GM19025 (cell line): ENCODE measurements around the gene ARHGEF25.
"Not testable (repeated sequence)": the region's sequence is repeated elsewhere in the genome, so short reads cannot be mapped to it uniquely, and the experiment has no call there.

Source experiments
- ATAC-seq: cut with Tn5 transposase; IDR thresholded peaks from one replicate; pipeline ENCODE4 v1.9.1; 2021; ENCODE audit warnings: mild to moderate bottlenecking, low read depth, moderate library complexity; ENCODE audit not compliant: unreplicated experiment

The ARHGEF25 gene

DNA sequence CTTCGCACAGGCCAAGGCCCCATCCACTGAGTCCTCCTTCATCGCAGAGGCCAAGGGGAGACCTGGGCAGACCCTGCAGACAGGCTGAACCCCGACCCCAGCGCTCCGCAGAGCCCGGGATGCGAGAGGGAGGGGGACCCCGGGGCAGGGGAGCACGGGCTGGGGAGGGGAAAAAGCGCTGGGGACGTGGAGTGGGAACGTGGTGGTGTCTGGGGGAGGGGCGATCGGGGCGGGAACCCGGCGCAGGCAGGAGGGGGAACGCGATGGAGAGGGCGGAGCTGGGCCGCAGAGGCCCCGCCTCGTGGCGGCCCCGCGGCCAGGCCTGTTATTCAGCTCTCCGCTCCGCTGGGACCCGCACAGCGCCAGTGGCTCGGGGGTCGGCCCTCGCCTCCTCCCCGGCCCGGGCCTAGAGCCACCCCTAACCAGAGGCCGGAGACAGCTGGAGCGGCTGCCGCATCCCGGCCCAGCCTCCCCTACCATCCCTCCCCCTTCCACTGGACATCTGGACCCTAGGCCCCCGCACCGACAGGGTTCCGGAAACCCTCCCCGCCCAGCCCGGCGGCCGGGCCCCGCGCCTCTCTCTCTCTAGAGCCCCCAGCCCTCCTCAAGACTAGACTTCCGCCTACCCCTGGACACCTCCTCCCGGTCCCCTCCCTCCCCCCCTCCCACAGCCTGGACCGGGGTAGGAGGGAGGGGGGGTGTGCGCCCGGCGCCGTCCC, at the start of gene ARHGEF25:
Gene ARHGEF25 (plus strand): TSS at position 328 of the 719 bp plus-strand sequence. CDS start 460 bp downstream, outside the sequence.
- peak; percentile 42 for ATAC-seq

GRCh38 chr12:57563358-57563757, 47.9 kb upstream of the ARHGEF25 start:
- ATAC-seq: no peak

DNA sequence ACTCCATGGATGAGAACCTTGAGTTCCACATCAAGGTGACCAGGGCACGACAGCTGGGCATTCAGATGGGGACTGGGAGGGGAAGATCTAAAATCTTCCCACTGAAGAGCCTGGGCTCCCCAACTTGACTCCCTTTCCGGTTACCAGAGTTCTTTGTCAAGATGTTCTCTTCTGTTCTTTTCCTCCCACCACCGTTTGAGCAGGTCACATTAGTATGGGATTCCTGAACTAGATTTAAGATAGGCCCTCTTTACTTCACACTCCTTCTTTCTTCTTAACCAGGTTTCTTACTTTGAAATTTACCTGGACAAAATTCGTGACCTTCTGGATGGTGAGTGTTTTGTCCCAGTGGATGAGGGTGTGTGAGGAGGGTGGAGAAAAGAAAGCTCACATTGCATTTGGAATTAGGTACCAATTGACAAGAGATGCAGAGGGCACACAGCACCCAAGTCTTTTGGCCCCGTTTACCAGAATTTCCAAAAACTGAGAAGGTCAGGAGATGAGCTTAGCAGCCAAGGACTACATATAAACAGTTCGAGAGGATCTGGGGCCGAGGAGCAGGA, 47.0 kb upstream of the ARHGEF25 start:
- ATAC-seq: no peak

GRCh38 chr12:57568838-57569237, 42.4 kb upstream of the ARHGEF25 start:
- no peak for ATAC-seq

- no peak for ATAC-seq
These were observed 41.4 kb upstream of the ARHGEF25 start for GRCh38 chr12:57569858-57570257.

DNA sequence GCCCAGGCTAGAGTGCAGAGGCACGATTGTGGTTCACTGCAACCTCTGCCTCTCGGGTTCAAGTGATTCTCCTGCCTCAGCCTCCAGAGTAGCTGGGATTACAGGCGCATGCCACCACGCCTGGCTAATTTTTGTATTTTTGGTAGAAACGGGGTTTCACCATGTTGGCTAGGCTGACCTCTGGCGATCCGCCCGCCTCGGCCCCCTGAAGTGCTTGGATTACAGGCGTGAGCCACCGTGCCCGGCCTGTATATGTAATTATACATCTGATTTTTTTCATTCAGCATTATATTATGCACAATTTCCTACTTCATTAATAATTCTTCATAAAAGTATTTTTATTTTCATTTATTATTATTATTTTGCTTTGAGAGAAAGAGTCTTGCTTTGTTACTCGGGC, 40.8 kb upstream of the ARHGEF25 start:
- not testable (repeated sequence) for ATAC-seq

DNA sequence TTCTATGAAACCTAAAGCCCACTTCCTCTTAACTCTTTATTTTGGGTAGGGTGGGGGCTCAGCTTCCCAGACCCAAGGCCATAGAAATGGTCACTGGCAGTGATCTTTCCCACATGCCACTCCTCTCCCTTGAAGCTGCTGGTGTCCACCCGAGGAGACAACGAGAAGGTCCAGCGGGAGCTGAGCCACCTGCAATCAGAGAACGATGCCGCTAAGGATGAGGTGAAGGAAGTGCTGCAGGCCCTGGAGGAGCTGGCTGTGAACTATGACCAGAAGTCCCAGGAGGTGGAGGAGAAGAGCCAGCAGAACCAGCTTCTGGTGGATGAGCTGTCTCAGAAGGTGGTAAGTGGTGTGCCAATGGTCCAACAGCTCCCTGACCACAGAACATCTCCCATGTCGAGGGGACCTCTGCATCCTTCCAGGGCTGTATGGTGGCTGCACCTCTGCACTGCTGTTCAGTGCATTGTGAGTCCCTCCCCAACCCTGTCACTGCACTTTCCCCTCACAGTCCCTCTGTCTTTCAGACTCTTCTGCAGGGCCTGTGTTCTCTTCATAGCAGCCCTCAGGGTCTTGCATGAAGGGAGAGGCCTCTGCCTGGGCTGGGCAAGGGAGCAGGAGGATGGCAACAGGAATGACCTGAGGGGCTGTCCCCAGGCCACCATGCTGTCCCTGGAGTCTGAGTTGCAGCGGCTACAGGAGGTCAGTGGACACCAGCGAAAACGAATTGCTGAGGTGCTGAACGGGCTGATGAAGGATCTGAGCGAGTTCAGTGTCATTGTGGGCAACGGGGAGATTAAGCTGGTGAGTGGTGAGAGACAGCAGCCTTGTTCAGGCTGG, 39.1 kb upstream of the ARHGEF25 start:
- no peak for ATAC-seq

- ATAC-seq: no peak
These were observed 36.4 kb upstream of the ARHGEF25 start for GRCh38 chr12:57574795-57575194.

GRCh38 chr12:57575771-57576612, 35.2 kb upstream of the ARHGEF25 start:
- no peak for ATAC-seq

DNA sequence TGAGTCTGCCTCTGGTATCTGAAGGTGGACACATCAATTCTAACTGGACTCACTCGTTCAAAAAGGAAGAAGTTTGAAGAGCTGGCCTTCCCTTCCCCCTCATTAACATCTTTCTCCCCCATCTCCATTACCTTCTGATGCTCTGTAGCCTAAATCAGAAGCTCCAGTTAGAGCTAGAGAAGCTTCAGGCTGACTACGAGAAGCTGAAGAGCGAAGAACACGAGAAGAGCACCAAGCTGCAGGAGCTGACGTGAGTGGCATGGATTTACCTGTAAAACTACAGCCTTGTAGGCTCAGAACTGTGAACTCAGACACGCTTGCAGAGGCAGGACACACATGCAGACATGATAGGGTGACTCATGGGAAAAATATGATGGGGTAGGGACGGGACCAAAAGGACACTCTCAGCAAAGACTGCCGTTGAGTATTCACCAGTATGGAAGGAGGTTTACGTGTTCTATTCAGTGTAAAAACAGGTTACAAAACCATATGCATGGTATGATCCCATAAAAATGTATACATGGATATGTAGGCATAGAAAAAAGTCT, 34.5 kb upstream of the ARHGEF25 start:
- no peak for ATAC-seq

- no peak for ATAC-seq
These were observed 33.1 kb upstream of the ARHGEF25 start for GRCh38 chr12:57577981-57578758.

GRCh38 chr12:57579011-57579410, 32.2 kb upstream of the ARHGEF25 start:
- ATAC-seq: no peak

- ATAC-seq: no peak
These were observed 31.4 kb upstream of the ARHGEF25 start for GRCh38 chr12:57579677-57580465.

DNA sequence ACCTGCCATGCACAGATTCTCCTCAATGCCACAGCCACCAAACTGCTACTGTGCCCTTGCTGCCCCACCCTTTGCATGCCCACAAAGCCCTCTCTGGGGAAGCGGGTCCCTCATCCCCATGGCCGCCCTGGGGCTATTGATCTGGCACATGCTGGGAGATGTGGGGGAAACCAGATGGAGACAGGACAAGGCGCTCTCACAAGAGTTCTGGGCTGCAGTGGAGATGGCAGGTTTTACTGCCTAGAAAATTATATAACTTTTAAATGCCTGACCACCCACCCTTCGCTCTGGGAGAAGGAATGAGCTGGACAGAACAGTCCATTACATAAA, 30.8 kb upstream of the ARHGEF25 start:
- ATAC-seq: no peak

- no peak for ATAC-seq
These were observed 29.4 kb upstream of the ARHGEF25 start for GRCh38 chr12:57581802-57582201.

DNA sequence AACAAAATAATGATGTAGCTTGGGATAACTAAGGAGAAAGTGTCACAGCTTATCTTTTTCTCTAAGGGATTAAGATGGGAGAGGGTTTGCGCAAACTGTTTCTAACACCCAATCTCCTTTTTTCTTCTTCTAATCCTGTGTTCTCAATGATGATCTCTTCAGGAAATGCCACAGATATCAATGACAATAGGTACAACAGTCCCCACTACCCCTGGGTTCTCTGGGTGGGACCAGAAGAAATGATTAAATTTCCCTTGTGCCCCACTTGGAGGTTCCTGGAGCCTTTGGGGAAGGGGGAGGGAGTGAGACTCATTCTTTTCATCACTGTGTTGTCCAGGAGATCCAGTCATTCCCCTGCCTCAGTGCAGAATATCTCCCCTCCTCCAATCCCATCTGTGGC, 28.8 kb upstream of the ARHGEF25 start:
- ATAC-seq: no peak

- ATAC-seq: peak; percentile 85
These were observed 28.0 kb upstream of the ARHGEF25 start for GRCh38 chr12:57583008-57583831.

GRCh38 chr12:57584050-57584449, 27.2 kb upstream of the ARHGEF25 start:
- no peak for ATAC-seq
